NCI-H128 (cell line): ENCODE data around the gene XXYLT1.

Source experiments
- DNase-seq: peaks from one replicate; lab custom pipeline; 2025; ENCODE audit not compliant: unreplicated experiment; lab: John Stamatoyannopoulos, UW

Gene XXYLT1

DNA sequence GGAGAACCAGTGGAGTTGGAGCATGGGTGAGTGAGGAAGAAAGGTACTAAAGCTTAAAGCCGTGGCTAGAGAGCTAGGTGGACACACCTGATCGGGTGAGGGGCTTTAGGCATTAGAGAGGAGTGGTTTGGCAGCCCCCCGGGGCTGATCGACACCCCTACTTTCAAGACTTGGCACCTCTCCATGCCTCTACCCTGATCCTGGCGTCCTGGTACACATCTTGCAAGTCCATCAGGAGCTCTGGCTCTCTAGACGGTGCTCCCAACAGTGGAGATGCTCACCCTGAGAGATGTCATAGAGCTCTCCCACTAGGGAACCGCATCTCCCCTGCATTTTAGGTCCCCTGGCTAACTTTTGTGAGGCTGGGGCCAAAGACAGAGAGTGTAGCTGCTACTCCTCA lies 98.1 kb downstream of the XXYLT1 start:
- DNase-seq, result no peak

DNA sequence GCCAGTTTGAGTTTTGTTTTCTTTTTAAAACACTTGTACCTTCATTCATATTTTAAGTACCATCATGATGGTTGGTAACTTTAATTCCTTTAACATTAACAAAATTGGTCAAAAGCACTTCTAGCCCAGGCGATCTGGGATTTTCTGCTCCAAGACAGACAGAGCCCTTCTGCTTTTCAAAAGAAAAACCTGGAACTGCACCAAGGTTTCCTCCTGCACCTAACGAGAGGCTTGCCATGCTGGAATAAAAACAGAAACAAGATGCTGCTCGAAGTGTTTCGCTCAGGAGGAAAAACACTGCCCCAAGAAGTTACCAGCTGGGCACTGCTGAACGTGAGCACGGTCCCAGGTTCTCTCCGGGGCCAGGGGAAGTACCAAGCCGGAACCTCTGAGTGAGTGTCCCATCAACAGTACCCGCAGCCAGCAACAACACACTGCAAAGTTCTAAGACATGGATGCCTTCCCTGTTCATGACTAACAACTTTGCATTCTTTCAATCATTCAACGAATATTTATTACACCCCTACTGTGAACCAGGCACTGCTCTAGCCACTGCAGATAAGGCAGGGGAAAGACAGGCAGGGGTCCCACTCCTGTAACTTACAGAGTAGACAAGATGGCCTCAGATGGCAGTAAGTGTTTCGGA lies 98.8 kb downstream of the XXYLT1 start:
- no peak for DNase-seq

DNA sequence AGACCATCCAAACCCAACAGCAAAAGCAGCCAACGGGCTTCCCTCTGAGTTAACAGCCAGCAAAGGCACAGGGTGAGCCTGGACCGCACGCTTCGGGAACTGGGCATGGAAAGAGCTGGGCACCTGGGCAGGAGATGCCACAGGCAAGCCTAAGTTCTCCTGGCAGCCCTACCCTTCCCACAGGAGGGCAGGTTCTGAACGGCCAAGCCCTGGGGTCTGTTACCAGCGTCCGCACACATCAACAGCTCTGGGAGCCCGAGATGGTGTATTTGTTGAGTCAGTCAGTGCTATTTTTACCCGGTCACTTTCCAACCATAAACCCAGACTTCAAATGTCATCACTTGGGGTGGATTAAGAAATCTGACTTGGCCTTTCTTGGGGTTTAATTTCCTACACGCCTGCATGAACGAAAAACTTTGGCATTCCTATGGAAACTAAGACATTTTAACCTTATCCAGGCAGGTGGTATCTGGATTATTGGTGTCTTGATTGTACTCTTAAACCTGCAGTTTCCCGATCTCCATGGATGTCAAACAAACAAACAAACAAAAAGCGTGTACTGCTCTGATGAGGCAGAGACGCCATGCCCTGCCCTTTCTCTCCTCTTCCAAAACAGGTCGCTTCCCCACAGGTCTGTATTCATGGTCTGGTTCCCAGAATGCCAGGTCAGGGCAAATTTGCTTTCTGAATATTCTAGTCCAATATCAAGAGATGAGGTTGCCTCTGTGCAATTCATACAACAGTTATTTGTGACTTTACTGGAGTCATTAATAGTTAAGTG lies 99.7 kb downstream of the XXYLT1 start:
- DNase-seq, result no peak

DNA sequence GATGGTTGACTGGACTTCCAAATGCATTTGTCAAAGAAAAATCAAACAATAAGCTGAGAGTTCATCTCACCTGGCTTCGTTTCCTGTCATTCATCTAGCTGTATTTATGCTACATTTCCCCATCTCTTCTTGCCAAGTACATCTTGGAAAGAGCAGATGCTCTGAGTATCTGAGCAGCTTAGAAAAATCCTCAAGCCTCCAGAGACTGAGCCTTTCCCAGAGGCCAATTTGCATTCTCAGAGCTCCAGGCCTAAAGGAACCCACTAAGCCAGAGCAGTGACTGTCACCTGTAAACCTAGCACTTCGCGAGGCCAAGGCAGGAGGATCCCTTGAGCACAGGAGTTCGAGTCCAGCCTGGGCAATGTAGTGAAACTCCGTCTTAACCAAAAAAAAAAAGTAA lies 100.5 kb downstream of the XXYLT1 start:
- no peak for DNase-seq

DNA sequence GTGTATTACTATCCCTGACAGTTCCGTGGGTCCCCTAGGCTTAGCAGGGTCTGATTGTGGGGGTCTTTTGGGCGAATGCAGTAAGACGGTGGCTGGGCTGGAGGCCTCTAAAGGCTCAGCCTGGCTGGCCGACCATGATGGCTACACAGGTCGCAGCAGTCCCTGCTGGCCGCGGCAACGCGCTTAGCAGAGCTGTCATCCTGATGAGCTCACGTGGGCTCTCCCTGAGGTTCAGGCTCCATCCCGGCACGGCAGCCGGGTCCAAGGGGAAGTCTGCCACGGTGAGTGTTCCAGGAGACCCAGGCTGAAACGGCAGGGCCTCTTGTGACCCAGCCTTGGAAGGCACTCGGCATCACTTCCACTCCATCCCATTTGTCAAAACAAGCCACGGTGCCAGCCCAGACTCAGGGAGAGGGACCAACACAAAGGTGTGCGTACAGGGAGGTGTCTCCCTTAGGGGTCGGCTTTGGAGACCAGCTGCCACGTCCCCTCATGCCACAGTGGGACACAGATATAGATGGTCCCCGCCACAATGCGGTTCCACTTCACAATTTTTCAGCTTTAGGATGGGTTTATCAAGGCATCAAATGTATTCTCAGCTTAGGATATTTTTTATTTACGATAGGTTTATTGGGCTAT lies 101.8 kb downstream of the XXYLT1 start:
- DNase-seq, result no peak

DNA sequence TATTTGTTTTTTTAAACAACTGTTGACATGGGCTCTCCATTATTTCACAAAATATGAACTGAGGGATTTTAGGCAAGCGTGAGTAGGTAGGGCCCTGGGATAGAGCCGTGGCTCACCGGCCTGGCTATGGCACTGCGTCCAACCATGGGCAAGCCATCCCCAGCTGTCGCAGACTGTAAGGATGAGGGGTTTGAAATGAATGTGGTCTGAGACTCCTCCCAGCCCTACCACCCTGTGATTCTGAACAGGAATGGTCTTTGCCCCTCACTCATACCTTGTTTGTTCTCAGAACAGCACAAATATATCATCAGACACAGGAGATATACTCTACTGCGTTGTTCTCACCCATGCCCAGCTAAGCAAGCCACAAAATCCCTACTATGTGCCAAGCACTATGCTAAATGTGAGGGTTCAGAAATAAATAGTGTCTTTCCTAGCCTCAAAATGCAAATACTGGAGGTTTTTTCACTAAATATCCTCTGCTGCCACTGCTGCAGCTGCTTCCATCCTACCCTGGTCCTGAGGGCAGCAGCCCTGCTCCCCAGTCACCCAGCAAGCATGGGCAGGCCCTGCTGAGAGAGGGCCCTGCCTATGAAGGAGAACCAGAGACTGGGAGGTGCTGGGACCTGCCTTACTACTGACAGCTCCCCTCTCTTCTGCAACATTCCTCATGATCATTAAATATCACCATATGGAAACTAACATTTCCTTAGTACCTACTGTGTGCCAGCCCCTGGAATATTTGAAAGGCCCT lies 102.8 kb downstream of the XXYLT1 start:
- no peak for DNase-seq

DNA sequence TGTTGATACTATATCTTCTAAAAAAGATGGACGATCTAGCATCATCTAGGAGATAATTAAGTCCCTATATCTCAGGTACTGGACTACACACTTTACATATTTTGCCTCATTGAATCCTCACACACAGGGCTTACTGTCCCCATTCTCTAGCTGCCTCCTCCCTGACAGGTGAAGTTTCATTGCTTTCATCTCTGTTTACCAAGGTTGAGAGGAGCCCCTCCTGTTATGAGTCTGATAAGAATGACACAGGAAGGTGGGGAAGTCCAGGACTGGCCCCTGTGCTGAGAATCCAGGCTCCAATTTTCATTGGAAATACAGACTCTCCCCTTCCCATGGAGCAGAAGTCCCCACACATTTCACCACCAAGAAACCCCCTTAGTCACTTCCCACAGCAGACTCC lies 105.2 kb downstream of the XXYLT1 start:
- DNase-seq, result no peak

DNA sequence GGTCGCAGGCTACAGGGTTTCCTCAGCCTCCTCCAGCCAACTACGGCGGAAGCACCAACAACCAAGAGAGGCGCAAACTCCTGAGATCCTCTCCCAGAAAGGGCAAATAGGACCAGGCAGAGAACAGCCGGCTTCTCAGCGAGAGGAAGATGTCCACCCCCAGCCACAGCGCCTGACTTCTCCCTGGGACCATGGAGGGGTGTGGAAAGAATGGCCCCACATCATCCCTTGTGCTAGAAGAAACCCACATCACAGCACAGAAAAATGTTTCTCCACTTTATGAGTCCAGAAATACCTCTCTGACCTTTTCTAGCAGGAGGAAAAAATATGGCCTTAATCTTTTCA lies 105.7 kb downstream of the XXYLT1 start:
- DNase-seq, result no peak

DNA sequence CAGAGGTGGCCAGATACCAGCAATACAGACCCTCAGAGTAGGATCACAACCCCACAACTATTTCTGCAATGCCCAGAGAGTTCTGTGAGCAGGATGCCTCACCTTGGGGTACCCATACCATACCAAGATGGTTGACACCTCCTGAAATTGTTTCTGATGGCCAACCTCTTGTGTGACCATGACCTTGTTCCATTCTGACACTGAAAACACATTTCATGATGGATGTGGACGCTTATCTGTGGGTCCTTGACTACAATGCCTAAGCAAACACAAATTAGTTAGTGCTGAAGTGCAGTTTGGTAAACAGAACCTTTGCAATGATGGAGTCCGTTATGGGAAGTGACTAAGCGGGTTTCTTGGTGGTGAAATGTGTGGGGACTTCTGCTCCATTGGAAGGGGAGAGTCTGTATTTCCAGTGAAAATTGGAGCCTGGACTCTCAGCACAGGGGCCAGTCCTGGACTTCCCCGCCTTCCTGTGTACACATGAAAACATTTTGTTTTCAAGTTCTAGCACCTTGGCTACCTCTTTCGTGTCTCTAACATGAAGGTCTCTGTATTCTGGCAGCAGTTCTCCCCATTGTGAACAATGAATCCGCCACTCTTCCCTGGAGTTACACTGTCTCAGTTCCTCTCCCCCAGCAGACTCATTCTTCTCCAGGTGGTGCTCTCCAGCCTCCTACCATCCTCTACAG lies 106.2 kb downstream of the XXYLT1 start:
- no peak for DNase-seq

DNA sequence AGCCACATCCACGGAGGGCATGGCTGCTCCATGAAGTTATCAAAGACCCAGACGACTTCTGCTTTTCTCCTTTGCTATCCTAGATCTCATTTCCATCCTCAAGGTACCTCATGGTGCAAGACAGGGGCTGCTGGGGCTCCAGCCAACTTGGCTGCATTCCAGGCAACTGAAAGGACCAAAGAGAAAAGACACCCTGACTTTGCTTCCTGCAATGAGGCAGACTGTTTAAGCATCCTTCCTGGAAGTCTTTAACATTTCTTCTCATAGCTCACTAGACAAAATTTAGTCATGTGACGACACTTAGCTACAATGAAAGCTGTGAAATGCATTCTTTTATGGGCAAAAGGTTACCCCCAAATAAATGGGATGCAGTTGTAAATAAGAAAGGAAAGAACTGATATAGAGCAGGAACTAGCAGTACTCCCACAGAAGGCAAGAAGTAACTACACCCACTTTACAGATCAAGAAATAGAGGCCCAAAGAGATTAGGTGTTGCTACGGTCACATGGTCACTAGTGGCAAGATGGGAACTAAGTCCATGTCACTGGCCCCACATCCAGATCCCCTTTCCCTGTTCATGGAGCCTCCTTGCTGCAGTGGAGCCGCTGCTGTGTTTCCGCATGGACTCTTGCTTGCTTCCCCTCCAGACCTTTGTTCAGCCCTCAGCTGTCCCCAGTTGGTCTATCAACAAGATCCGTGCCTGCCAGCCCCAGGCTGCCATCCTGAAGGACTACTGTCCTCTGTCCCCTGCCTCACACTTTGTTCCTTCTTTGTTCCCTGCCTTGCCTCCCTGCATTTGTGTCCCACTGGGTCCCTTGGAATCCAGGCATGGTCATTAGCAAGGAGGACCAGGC lies 107.0 kb downstream of the XXYLT1 start:
- no peak for DNase-seq

DNA sequence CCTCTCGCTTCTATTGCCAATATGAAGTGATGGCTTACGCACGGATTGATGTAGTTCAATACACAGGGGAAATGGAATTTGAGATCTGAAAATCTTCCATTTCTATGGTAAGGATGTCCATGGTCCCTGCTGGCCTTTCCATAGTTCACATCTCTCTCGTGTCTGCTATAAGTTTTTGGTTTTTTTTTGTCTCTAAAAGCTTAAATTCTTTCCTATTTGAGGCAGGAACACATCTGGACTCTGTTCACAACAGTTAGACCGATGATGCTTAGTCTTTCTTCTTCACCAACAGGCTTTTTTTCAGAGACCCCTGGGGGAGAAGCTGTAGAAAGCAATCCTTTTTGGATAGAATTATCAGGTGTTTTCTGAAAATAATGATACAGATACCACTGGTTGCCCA lies 108.1 kb downstream of the XXYLT1 start:
- DNase-seq, result no peak

DNA sequence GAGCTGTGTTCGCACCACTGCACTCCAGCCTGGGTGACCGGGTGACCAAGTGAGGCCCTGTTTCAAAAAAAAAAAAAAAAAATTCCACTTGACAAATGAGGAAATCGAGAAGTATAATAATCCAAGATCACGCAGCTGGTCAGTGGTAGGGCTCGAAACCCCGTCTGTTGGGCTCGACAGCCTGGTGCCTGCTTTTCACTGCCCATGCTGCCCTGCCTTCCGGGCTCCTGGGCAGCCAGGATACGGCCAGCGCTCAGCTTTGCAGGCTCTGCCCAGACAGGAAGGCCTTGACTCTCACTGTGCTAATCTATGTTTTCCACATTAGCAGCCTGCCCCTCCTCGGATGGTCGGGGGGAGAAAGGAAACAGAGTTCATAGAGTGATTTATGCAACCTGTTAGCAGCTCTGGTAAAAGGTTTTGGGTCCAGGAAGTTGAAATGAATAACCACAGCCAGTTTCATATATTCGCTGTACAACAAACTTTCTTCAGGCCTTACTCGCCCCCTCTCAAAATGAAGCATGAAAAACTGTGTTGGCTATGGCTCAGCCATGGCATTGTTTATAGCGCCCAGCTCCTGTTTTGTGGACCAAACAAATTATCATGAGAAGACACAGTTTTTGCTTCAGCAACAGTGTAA lies 108.8 kb downstream of the XXYLT1 start:
- DNase-seq, result no peak

DNA sequence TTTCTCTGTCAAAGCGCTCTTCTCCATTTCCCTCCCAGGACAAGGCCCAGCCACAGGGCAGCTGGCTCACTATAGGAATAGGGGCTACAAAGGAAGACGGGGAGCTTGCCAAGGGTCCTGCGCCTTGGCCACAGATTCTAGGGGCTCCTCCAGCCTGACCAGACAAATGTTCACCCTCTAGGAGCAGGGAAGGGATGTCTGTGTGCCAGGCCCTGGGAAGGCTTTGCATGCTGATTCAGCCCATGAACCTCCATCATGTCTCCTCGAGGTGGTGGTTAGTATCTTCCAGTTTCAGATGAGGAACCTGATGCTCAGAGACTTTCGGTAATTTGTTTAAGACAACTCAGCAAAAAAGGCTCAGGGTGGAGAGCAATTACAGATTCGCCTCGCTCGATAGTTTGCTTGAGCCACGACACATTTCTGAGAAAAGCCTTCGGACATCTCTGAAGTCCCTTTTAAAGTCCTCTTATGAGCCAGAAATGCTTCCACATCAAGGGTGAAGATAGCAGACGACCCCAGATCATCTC lies 110.0 kb downstream of the XXYLT1 start:
- DNase-seq, result no peak

DNA sequence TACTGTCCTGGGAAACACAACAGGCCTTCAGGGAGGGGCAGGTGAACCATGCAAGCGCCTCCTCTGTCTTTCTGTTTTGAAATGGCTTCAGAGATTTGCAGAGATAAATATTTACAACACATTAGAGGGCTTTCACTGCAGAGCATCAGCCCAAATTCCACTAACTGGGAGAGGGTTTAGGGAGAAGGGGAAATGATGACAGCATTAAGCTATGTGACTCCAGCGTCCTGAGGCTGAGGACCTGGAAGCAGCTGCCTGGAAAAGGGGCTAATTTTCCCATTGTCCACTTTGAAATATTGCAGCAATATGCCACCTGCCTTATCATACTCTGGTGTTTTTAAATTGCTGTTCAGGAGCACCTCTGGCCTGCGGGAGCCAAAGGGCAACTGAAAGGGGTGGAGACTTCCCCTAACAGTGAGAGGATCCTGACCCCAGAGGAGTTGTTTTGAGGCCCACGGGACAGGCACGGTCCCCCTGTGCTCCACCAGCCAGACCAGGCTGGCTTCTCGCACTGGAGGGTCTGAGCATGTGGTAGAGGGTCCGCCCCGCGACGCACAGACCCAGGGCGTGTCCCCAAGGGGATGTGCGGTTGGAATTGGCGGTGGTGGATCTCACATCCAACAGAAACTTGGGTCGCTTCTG lies 110.6 kb downstream of the XXYLT1 start:
- DNase-seq, result no peak

DNA sequence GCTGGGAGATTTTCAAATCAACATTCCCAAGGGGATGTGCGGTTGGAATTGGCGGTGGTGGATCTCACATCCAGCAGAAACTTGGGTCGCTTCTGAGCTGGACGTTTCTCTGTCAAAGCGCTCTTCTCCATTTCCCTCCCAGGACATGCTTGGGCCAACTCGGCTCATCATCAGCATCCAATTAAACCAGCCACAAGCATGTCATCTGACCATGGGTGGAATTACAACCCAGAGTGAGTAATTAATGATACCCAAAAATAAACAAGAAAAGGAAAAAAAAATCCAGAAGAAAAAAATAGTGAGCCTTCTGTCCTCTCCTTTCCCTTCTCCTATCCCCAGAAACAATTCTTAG lies 111.2 kb downstream of the XXYLT1 start:
- no peak for DNase-seq

DNA sequence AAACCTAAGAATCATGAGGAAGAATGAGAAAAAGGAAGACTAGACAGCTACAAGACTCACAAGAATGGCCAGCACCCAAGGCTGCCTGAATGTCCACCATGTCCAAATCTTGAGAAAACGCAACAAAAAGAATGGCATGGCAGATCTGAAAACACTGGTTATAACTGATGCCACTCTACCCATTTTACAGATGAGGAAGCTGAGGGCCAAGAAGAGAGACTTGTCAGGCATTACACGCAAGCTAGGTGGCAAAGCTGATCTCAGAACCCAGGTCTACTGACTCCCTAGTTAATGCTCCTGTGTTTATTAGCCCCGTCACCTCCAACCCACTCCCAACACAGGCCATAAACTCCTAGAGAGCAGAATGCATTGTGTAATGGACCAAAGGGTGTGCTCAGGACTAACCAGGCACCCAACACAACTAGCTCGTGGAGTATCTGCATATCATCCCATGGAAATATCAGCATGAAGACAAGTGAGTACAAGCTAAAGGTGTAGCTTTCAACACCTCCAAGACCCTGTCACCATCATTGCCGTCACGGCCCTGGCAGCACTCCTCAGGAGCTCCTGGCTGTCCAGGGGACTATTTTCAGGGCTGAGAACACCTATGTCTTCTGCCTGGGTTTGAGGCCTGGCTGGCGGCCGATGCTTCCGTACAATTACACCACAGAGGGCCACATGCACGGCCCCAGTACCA lies 111.7 kb downstream of the XXYLT1 start:
- no peak for DNase-seq

DNA sequence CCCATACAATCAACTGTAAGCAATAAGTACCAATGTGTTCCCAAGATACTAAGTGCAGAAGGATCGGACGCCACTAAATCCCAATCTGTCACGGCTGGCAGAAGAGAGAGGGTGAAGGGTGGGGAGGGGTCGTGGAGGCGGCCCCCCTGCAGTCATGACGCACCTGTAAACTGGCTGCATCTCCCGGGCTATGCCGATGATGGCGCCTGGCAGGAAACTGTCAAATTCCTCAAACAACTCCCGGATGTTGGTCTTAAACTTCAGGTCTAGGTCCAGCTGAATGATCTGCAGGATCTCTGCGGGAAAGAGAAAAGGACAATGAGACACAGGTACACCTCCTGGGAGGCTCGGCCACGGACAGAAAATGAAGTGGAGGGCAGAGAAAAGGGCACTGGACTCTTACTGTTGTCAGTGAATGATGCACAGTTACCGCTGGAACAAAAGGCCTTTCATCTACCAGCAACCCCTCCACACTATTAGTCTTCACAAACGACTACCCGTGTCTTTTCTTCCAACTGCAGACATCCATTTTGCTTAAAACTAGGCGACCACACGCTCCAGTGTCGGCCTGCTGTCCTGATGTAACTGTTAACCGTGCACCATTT lies 114.6 kb downstream of the XXYLT1 start:
- no peak for DNase-seq

DNA sequence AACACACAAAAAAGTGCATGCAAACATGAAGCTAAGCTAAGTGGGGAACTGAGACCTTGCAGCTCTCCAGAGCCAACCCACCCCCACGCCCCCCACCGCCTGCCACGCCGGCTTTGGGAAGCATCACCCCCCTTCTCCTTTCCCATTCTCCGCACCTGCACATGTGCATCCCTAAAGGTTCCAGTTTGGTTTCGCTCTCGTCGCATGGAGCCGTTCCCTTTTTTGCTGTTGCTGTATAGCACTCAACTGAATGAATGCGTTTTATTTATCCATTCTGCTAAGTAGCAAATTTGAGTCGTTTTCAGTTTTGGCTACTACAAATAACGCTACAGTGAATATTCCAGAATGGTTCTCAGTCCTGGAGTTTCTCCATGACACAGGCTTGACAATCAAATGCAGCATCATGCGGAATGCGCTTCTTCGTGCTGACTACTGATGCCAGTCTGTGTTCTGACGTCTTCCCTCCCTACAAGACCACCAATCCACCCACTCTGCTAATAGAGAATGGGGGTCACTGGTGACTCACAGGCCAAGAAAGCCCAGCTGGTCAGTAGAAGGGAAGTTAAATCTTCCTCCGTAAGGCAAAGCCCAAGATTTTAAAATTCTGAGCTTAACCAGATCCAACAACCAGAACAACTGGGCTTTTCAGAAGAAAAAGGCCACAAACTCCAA lies 115.3 kb downstream of the XXYLT1 start:
- no peak for DNase-seq
